NT2/D1 (cell line): Measurements from ENCODE around the gene PTGER3.

Experiments
- SUZ12 ChIP-seq: IDR thresholded peaks from 2 replicates; pipeline ENCODE4 v1.6.1; 2011; ENCODE audit not compliant: insufficient read length, insufficient read depth; ENCODE audit errors: extremely low read depth
- YY1 ChIP-seq: IDR thresholded peaks from 2 replicates; pipeline ENCODE4 v1.6.1; 2011; ENCODE audit not compliant: insufficient read length, insufficient read depth

GRCh38 chr1:71033136-71033535 lies 14.5 kb downstream of the PTGER3 start:
- TF ChIP-seq YY1 (no peak), SUZ12 (no peak)
